Measurements from ENCODE around the gene MAGIX.

DNA sequence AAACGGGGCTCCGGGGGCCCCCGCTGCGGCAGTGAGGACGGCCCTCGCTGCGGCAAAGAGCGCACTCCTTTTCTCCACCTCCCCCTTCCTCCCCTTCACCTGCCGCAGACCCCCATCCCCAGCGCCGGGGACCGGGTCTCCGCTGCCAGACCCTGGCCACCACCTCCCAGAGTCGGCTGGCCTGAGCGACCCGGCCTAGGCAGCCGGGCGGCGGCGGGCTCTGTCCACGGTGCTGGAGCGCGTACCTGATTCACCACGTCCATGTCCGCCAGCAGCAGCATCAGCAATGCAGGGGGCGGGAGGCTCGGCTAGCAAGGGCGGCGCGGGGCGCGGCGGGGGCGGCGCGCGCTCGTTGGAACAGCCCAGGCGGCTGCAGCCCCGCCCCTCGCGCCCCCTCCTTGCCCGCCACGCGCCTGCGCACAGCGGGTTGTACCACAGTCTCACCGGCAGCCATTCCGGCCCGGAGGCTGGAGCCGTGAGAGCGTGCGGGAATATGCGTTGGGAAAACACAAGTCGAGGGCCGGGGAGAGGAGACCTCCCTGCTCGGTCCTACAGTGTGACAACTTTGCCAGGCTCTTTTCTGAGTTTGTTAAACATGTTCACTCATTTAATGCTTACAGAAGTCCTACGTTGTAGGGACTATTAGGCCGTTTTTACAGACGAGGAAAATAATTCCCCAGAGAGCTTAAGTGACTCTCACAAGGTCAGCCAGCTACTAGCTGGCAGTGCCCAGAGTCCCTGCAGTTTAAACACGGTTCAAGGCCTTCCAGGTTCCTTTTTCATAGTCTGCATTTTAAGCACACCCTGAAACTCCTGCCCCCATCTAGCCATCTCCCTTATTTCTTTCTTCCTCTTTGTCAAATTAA lies 37.6 kb downstream of the MAGIX start, which contains the start of gene SYP:
- peak; percentile 34 to 56 for TF ChIP-seq POLR2A (IDR thresholded peaks at IDR 0.05)
- TF ChIP-seq, protein P1, sequence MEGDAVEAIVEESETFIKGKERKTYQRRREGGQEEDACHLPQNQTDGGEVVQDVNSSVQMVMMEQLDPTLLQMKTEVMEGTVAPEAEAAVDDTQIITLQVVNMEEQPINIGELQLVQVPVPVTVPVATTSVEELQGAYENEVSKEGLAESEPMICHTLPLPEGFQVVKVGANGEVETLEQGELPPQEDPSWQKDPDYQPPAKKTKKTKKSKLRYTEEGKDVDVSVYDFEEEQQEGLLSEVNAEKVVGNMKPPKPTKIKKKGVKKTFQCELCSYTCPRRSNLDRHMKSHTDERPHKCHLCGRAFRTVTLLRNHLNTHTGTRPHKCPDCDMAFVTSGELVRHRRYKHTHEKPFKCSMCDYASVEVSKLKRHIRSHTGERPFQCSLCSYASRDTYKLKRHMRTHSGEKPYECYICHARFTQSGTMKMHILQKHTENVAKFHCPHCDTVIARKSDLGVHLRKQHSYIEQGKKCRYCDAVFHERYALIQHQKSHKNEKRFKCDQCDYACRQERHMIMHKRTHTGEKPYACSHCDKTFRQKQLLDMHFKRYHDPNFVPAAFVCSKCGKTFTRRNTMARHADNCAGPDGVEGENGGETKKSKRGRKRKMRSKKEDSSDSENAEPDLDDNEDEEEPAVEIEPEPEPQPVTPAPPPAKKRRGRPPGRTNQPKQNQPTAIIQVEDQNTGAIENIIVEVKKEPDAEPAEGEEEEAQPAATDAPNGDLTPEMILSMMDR (IDR thresholded peaks at IDR 0.05): peak in 1 of 4 experiments; percentile 24
- no peak for TF ChIP-seq EP300 (IDR thresholded peaks at IDR 0.05)

All from gastroesophageal sphincter (tissue), 3 donors.